ENCODE measurements around the gene NDC80. TPM values are rescaled to one million over a fixed set of nuclear protein-coding genes. Genes with fewer than 3 reads are reported as not detected.

The NDC80 gene
- total RNA-seq, 1 donor = 2.2 TPM

DNA sequence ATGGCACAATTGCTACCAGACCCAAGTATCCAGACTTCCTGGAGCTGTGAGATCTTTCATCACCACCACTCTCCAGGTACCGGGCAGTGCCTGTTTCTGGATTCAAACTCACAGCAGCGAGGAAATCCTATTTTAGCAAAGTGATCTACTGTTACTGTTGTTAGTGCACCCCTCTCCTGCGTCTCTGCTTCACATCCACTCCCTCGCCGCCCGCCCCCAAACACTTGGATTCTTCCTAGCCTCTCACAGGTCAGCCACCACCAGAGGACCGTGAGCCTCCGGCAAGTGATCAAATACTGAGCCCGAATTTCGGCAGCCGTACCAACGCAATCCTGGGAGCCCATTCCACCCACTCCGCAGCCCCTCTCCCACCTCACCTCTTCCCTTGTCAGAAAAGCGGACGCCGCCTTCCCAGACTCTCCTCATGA lies 571 bp upstream of the NDC80 start:
- Histone ChIP-seq H4K20me1 (ENCODE audit: insufficient read depth, low read length) (no peaks in the 10 kb centered on the region), H3K4me2 (ENCODE audit: insufficient read depth, low read length) (peak overlapping the region; percentile 84), H3K79me2 (ENCODE audit: insufficient read depth, low read length) (peaks cover 71% of the 10 kb centered on the region), H3K4me3 (ENCODE audit: insufficient read depth, low read length) (peak overlapping the region; percentile 93), H2AFZ (ENCODE audit: low read length) (peak overlapping the region; percentile 98), H3K27ac (ENCODE audit: low read depth, low read length) (peak overlapping the region; percentile 99), H3K36me3 (ENCODE audit: insufficient read depth, low read length) (peaks cover 12% of the 10 kb centered on the region), H3K4me1 (ENCODE audit: insufficient read depth, low read length) (peaks cover 28% of the 10 kb centered on the region), H3K9me3 (ENCODE audit: low read depth, low read length) (no peaks in the 10 kb centered on the region), H3K27me3 (ENCODE audit: insufficient read depth, low read length) (no peaks in the 10 kb centered on the region)
- TF ChIP-seq, protein P1, sequence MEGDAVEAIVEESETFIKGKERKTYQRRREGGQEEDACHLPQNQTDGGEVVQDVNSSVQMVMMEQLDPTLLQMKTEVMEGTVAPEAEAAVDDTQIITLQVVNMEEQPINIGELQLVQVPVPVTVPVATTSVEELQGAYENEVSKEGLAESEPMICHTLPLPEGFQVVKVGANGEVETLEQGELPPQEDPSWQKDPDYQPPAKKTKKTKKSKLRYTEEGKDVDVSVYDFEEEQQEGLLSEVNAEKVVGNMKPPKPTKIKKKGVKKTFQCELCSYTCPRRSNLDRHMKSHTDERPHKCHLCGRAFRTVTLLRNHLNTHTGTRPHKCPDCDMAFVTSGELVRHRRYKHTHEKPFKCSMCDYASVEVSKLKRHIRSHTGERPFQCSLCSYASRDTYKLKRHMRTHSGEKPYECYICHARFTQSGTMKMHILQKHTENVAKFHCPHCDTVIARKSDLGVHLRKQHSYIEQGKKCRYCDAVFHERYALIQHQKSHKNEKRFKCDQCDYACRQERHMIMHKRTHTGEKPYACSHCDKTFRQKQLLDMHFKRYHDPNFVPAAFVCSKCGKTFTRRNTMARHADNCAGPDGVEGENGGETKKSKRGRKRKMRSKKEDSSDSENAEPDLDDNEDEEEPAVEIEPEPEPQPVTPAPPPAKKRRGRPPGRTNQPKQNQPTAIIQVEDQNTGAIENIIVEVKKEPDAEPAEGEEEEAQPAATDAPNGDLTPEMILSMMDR (IDR thresholded peaks at IDR 0.05; ENCODE audit: extremely low read depth, low read depth, low read length) = peak; percentile 10
- DNase-seq (ENCODE audit: insufficient read length, low spot score, missing footprints) = peak; percentile 74

DNA sequence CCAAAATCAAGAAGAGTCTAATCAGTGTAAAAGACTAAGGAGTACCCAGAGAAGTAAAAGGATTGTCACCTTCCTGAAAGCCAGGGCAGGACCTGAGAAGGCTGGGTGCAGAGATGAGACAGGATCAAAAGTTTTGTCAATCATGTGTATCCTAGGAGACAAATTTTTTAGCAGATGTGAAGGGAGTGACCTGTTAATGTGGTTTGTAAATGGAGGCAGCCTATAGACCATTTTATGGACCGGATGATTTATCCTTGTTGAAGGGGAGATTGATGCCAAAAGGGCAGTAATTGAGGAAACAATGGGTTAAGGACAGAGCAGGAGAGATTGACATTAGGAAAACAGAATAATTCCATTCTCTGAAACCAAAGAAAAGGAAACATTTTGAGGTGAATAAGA lies 813 bp downstream of the NDC80 start:
- no peaks in the 10 kb centered on the region for H4K20me1 ChIP-seq (ENCODE audit: insufficient read depth, low read length)
- H3K79me2 ChIP-seq (ENCODE audit: insufficient read depth, low read length) = peaks cover 73% of the 10 kb centered on the region
- peak overlapping the region; percentile 93 for H3K4me3 ChIP-seq (ENCODE audit: insufficient read depth, low read length)
- peak overlapping the region; percentile 84 for H3K4me2 ChIP-seq (ENCODE audit: insufficient read depth, low read length)
- peaks cover 9% of the 10 kb centered on the region for H3K36me3 ChIP-seq (ENCODE audit: insufficient read depth, low read length)
- H3K4me1 ChIP-seq (ENCODE audit: insufficient read depth, low read length) = peaks cover 28% of the 10 kb centered on the region
- H3K27ac ChIP-seq (ENCODE audit: low read depth, low read length) = peak overlapping the region; percentile 99
- H3K27me3 ChIP-seq (ENCODE audit: insufficient read depth, low read length) = no peaks in the 10 kb centered on the region
- peak overlapping the region; percentile 98 for H2AFZ ChIP-seq (ENCODE audit: low read length)
- TF ChIP-seq, protein P1 (IDR thresholded peaks at IDR 0.05; ENCODE audit: extremely low read depth, low read depth, low read length) = no peak
- no peak for DNase-seq (ENCODE audit: insufficient read length, low spot score, missing footprints)
- H3K9me3 ChIP-seq (ENCODE audit: low read depth, low read length) = no peaks in the 10 kb centered on the region

DNA sequence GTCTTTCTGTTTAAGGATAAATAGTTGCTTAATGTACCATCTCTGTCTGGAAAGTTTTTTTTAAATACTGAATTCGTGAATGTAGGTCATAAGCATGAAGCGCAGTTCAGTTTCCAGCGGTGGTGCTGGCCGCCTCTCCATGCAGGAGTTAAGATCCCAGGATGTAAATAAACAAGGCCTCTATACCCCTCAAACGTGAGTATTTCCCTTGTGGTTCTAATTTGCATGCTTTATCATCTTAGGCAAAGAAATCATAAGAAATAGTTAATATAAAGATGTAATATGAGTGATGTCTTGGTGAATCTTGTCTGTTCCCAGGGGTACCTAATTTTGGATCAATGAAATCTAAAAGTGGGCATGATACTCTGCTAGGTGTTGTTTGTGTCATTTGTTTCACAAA lies 1.5 kb downstream of the NDC80 start:
- peak overlapping the region; percentile 99 for H3K27ac ChIP-seq (ENCODE audit: low read depth, low read length)
- DNase-seq (ENCODE audit: insufficient read length, low spot score, missing footprints) = no peak
- H3K4me2 ChIP-seq (ENCODE audit: insufficient read depth, low read length) = peak overlapping the region; percentile 84
- H4K20me1 ChIP-seq (ENCODE audit: insufficient read depth, low read length) = no peaks in the 10 kb centered on the region
- TF ChIP-seq, protein P1 (IDR thresholded peaks at IDR 0.05; ENCODE audit: extremely low read depth, low read depth, low read length) = no peak
- H3K9me3 ChIP-seq (ENCODE audit: low read depth, low read length) = no peaks in the 10 kb centered on the region
- no peaks in the 10 kb centered on the region for H3K27me3 ChIP-seq (ENCODE audit: insufficient read depth, low read length)
- peak overlapping the region; percentile 93 for H3K4me3 ChIP-seq (ENCODE audit: insufficient read depth, low read length)
- H3K79me2 ChIP-seq (ENCODE audit: insufficient read depth, low read length) = peaks cover 67% of the 10 kb centered on the region
- peaks cover 31% of the 10 kb centered on the region for H3K4me1 ChIP-seq (ENCODE audit: insufficient read depth, low read length)
- peak overlapping the region; percentile 98 for H2AFZ ChIP-seq (ENCODE audit: low read length)
- peaks cover 15% of the 10 kb centered on the region for H3K36me3 ChIP-seq (ENCODE audit: insufficient read depth, low read length)

DNA sequence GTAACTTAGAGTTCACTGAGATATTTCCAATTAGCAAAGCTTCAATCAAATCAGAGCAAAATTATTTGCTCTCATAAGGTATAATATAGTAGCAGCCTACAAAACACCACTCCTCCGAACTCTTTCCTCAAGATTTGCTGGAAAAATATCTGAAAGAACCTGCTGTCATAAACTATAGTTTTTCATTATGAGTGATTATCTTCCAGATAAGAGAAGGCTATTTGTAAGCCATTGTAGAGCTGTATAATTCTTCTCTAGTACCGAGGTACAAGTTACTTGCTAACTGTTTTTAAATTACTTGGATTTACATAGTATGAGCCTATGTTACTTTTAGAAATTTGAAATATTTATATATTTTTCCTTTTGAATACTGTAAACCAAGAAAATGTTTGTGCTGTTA lies 2.1 kb downstream of the NDC80 start:
- Histone ChIP-seq H2AFZ (ENCODE audit: low read length) (peak overlapping the region; percentile 98), H3K4me3 (ENCODE audit: insufficient read depth, low read length) (peak overlapping the region; percentile 93), H3K4me1 (ENCODE audit: insufficient read depth, low read length) (peaks cover 31% of the 10 kb centered on the region), H3K79me2 (ENCODE audit: insufficient read depth, low read length) (peaks cover 62% of the 10 kb centered on the region), H3K4me2 (ENCODE audit: insufficient read depth, low read length) (peak overlapping the region; percentile 84), H3K27me3 (ENCODE audit: insufficient read depth, low read length) (no peaks in the 10 kb centered on the region), H3K9me3 (ENCODE audit: low read depth, low read length) (no peaks in the 10 kb centered on the region), H3K36me3 (ENCODE audit: insufficient read depth, low read length) (peaks cover 16% of the 10 kb centered on the region), H4K20me1 (ENCODE audit: insufficient read depth, low read length) (no peaks in the 10 kb centered on the region), H3K27ac (ENCODE audit: low read depth, low read length) (peak overlapping the region; percentile 99)
- TF ChIP-seq, protein P1 (IDR thresholded peaks at IDR 0.05; ENCODE audit: extremely low read depth, low read depth, low read length) = no peak
- no peak for DNase-seq (ENCODE audit: insufficient read length, low spot score, missing footprints)

Data from osteoblast (primary cell).